Neuron (in vitro differentiated cells): ENCODE data around the gene CTXN1.

Experiments used
- H2AFZ ChIP-seq: one replicate; pipeline ENCODE4 v1.6.1; 2013; ENCODE audit warnings: low read depth, mild to moderate bottlenecking, inconsistent platforms, low read length, moderate library complexity
- H3K27me3 ChIP-seq: one replicate; pipeline ENCODE4 v1.6.1; 2013; ENCODE audit warnings: low read length; ENCODE audit not compliant: insufficient read depth
- H3K36me3 ChIP-seq: one replicate; pipeline ENCODE4 v1.6.1; 2013; ENCODE audit warnings: low read length; ENCODE audit not compliant: insufficient read depth
- H3K4me1 ChIP-seq: one replicate; pipeline ENCODE4 v1.6.1; 2013; ENCODE audit warnings: low read length; ENCODE audit not compliant: insufficient read depth
- H3K4me3 ChIP-seq: 2 replicates; pipeline ENCODE4 v1.5.1; 2013; ENCODE audit warnings: mild to moderate bottlenecking, low read length, moderate library complexity
- H3K9me3 ChIP-seq: one replicate; pipeline ENCODE4 v1.6.1; 2013; ENCODE audit warnings: low read length

The CTXN1 gene

DNA sequence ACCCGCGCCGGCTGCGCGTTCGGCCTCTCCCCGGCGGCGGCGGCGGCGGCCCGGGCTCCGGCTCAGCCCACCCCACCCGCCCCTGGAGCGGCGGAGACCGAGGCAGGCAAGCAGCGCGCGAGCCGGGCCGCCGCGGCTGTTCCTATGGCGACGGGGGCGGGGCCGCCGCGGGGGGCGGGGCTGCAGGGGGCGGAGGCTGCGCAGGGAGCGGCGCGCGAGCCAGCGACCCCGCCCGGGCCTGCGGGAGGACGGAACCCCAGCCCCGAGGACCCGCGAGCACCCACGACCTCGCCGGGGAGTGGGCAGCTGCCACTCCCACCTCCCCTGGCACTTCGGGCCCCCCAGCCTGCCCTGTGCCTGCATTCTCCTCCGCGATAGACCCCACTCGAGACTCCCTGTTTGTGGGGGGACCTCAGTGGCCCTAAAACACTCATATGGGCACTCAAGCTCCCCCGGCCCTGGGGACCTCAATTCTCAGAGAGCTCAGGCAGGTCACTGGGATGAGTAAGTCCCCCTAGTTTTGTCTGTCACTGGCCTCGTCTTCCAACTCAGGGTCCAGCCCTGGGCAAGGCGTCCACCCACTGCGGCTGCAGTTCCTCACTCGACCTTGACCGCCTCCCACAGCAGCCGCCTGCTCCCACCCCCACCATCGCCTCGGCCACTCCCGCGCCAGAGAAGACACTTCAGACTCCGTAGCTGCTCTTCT, at the start of gene CTXN1:
Gene CTXN1 (minus strand): TSS at position 115 of the 706 bp plus-strand sequence. CDS start 597 bp downstream, outside the sequence.
- Histone ChIP-seq H3K27me3 (no peaks in the 10 kb centered on the region), H3K4me3 (peak within 1 kb of the TSS; percentile 59), H3K9me3 (no peaks in the 10 kb centered on the region), H3K4me1 (peaks cover 33% of the 10 kb centered on the region), H2AFZ (no peak within 1 kb of the TSS), H3K36me3 (peaks cover 40% of the 10 kb centered on the region)

- H3K27me3 ChIP-seq, result no peaks in the 10 kb centered on the region
- H3K4me1 ChIP-seq, result no peaks in the 10 kb centered on the region
- no peak overlapping the region for H2AFZ ChIP-seq
- no peak overlapping the region for H3K4me3 ChIP-seq
- H3K36me3 ChIP-seq, result peaks cover 76% of the 10 kb centered on the region
- no peaks in the 10 kb centered on the region for H3K9me3 ChIP-seq
Measured at GRCh38 chr19:7975037-7975436, 49.1 kb upstream of the CTXN1 start.

GRCh38 chr19:7973883-7974282, 47.9 kb upstream of the CTXN1 start:
- H3K36me3 ChIP-seq, result peaks cover 72% of the 10 kb centered on the region

GRCh38 chr19:7971553-7972520, 45.9 kb upstream of the CTXN1 start:
- no peaks in the 10 kb centered on the region for H3K9me3 ChIP-seq
- H3K36me3 ChIP-seq, result peaks cover 72% of the 10 kb centered on the region
- no peak overlapping the region for H2AFZ ChIP-seq
- no peaks in the 10 kb centered on the region for H3K4me1 ChIP-seq
- H3K27me3 ChIP-seq, result no peaks in the 10 kb centered on the region
- no peak overlapping the region for H3K4me3 ChIP-seq

More at GRCh38 chr19:7973883-7974282, 47.9 kb upstream of the CTXN1 start:
- H3K4me1 ChIP-seq, result no peaks in the 10 kb centered on the region
- H3K4me3 ChIP-seq, result no peak overlapping the region
- no peaks in the 10 kb centered on the region for H3K27me3 ChIP-seq
- no peak overlapping the region for H2AFZ ChIP-seq
- H3K9me3 ChIP-seq, result no peaks in the 10 kb centered on the region

- Histone ChIP-seq H3K4me3 (no peak overlapping the region), H3K27me3 (no peaks in the 10 kb centered on the region), H3K4me1 (no peaks in the 10 kb centered on the region), H2AFZ (no peak overlapping the region), H3K9me3 (no peaks in the 10 kb centered on the region), H3K36me3 (peaks cover 76% of the 10 kb centered on the region)
Measured at GRCh38 chr19:7970716-7971448, 44.9 kb upstream of the CTXN1 start.

- Histone ChIP-seq H2AFZ (no peak overlapping the region), H3K27me3 (no peaks in the 10 kb centered on the region), H3K9me3 (no peaks in the 10 kb centered on the region), H3K4me3 (no peak overlapping the region), H3K36me3 (peaks cover 78% of the 10 kb centered on the region), H3K4me1 (no peaks in the 10 kb centered on the region)
Measured at GRCh38 chr19:7969555-7969939, 43.6 kb upstream of the CTXN1 start.

DNA sequence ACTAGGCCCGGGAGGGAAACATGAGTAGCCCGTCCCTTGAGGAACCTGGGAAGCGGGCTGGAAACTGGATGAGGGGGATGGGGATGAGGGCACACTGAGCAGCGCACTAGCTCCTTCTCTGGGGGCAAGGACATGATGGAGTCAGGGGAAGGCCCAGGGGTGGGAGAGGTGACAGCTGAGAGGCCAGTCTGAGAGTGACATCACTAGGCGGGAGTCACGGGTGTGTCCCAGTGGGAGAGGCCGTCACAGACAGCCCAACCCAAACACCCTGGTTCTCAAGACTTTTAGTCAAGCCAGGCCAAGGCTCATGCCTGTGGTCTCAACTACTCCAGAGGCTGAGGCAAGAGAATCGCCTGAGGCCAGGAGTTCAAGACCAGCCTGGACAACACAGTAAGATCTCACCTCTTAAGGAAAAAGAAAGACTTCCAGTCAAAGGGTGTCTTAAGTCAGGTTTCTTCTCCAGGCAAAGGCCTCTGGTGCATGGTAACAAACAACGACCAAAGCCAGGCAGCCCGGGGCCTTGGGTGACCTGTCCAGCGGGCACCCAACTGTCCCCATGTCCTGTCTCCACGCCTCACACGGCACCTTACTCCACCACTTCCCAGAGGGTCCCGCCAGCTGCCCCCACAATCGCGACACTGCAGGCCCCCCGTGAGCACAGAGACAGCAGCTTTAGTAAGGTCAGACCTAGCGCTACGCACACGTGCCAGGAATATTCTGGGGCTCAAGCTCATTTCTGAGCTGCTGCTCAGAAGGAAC, 43.0 kb upstream of the CTXN1 start:
- Histone ChIP-seq H3K9me3 (no peaks in the 10 kb centered on the region), H2AFZ (no peak overlapping the region), H3K4me1 (no peaks in the 10 kb centered on the region), H3K36me3 (peaks cover 76% of the 10 kb centered on the region), H3K4me3 (no peak overlapping the region), H3K27me3 (no peaks in the 10 kb centered on the region)

DNA sequence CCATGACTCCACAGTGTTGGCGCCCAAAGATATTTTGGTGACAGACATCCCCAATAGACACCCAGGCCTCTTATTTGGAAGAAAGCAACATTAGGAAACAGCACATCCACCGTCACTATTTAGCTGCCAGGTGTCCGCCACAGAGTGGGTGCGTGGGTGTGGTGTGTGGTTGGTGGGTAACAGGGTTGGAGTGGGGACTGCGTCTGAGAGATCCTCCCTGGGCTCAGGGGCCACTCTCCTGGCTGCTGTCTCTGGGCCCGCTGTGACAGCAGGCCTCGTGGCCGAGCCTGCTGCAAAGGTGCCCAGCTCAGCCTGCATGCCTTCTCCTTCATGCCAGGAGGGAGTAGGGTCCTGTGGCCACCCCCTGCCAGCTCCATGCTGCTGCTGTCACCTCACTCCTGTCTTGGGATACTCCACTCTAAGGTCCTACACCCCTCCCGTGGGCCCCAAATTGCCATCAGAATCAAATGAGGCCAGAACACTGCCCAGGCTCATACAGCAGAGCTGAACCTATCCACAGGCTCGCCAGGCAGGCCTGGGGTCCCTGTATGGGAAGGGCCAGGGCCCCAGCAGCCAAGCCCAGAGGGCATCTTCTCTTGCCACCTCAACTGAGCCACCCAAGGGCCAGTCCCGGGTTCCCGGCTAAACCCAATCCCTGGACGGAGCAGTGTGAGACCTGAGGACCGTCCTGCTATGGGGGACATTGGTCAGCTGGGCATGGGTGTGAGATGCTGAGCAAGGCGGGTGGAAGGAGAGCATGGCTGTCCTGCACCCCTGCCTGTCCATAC, 42.3 kb upstream of the CTXN1 start:
- no peaks in the 10 kb centered on the region for H3K27me3 ChIP-seq
- no peaks in the 10 kb centered on the region for H3K9me3 ChIP-seq
- H3K4me1 ChIP-seq, result no peaks in the 10 kb centered on the region
- no peak overlapping the region for H2AFZ ChIP-seq
- peaks cover 77% of the 10 kb centered on the region for H3K36me3 ChIP-seq
- H3K4me3 ChIP-seq, result no peak overlapping the region

GRCh38 chr19:7965921-7966665, 40.2 kb upstream of the CTXN1 start:
- Histone ChIP-seq H2AFZ (no peak overlapping the region), H3K36me3 (peaks cover 83% of the 10 kb centered on the region), H3K4me1 (no peaks in the 10 kb centered on the region)

DNA sequence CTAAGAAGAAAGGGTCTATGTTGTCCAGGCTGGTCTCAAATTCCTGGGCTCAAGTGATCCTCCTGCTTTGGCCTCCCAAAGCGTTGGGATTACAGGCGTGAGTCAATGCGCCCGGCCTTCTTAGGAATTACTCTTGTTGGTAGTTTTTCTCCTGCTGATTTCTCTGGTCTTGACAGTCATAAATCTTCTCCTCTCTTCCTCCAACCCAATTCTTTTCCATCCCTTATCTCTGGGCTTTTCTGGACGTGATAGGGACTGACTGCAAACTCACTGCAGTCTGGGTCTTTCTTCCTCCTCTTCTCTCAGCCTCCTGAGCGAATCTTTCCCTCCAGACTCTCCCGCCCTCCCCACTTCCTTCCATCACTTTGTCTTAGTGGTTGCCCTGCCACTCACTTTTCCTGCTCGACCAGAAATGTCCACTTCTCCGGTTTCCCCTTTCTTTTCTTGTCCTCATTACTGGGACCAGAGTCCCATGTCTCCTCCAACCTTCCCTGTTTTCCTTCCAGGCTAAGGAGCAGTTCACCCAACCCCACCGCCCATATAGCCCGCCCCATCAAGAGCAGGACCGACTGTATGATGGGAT, 39.4 kb upstream of the CTXN1 start:
- no peak overlapping the region for H2AFZ ChIP-seq
- H3K4me1 ChIP-seq, result no peaks in the 10 kb centered on the region
- peaks cover 89% of the 10 kb centered on the region for H3K36me3 ChIP-seq
- H3K9me3 ChIP-seq, result no peaks in the 10 kb centered on the region
- H3K4me3 ChIP-seq, result no peak overlapping the region
- H3K27me3 ChIP-seq, result no peaks in the 10 kb centered on the region

More at GRCh38 chr19:7965921-7966665, 40.2 kb upstream of the CTXN1 start:
- no peaks in the 10 kb centered on the region for H3K9me3 ChIP-seq
- no peaks in the 10 kb centered on the region for H3K27me3 ChIP-seq
- H3K4me3 ChIP-seq, result no peak overlapping the region

DNA sequence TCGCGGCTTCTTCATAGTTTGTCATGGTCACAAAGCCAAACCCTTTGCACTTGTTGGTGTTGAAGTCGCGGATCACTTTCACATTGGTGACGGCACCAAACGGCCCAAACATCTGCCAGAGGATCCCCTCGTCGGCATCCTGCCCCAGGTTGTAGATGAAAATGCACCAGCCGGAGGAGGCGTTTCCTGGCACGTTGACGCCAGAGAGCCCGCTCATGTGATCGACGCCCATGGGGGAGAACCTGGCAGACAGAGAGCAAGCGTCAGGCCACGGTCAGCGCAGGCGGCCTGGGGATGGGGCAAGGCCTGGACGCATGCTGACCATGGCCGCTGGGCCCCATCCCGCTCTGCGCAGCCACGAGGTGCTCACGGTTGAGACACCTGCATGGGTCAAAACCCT, 37.6 kb upstream of the CTXN1 start:
- no peaks in the 10 kb centered on the region for H3K9me3 ChIP-seq
- no peaks in the 10 kb centered on the region for H3K4me1 ChIP-seq
- H2AFZ ChIP-seq, result no peak overlapping the region
- H3K27me3 ChIP-seq, result no peaks in the 10 kb centered on the region
- H3K4me3 ChIP-seq, result no peak overlapping the region
- peaks cover 85% of the 10 kb centered on the region for H3K36me3 ChIP-seq
